Neural progenitor cell (in vitro differentiated cells): ENCODE results near the gene PLA2G4E.

Experiments used
- CTCF ChIP-seq: fragments of 200-600 bp; sonication (generic); IDR thresholded peaks from 2 replicates; pipeline ENCODE4 v1.5.1; 2017; ENCODE audit warnings: antibody characterized with exemption, mild to moderate bottlenecking
- EZH2phosphoT487 ChIP-seq: fragments of 200-600 bp; sonication (generic); IDR thresholded peaks from 2 replicates; pipeline ENCODE4 v1.6.1; 2017; ENCODE audit warnings: antibody characterized with exemption

GRCh38 chr15:41966414-41966812, 54.4 kb downstream of the PLA2G4E start:
- TF ChIP-seq EZH2phosphoT487, result no peak
- TF ChIP-seq CTCF, result no peak
